ENCODE measurements around the gene ASTN1.

The ASTN1 gene

DNA sequence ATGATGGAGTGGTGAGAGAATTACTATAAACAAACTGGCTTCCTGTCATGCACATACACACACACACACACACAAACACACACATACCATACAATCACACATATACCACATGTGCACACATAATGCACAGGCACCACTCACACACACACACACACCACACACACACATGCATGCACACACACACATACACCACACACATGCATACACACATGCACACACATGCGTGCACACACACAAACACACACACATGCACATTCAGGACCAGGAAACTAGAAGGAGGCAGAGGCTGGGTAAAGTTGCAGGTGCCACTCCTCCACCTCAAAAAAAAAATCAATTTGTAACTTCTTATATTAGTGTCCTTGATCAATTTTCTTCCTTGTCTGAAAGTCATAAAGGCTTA lies 153.0 kb downstream of the ASTN1 start:
- no peak overlapping the region for H3K27ac ChIP-seq (ENCODE audit: low read depth, low read length, severe bottlenecking)
- WGBS, 2 experiments (ENCODE audit: insufficient coverage in 2 of 2) = no CpG with 5 or more reads among the region's 1 CpG

DNA sequence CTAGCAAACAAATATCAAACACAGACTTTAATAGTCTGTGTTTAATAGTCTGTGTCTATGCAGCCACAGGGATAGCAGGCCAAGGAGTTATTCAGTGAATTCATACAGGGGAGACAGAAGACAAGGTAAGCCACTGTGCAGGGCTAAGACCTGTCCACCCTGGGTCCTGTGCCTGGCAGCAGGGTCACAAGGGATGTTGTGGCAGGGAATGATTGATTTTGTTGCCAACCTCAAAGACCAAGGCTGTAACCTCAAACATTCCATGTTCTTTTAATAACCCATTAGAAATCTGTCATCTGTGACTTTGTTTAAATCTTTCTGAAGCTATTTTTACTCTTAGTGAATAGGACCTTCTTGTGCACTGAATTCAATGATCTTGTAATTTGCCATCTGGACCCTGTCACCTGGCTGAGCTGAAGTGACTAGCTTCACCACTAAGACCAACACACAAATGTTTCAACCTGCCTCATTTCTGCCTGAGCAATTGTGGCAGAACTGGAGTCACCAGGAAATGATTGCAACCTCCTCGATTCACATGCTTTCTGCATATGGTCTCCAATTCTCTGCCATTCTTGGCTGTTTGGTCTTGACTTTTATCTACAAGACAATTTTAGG lies 154.2 kb downstream of the ASTN1 start:
- no peaks in the 10 kb centered on the region for H3K9me3 ChIP-seq (ENCODE audit: control insufficient read depth, low read length)
- no peaks in the 10 kb centered on the region for H3K4me1 ChIP-seq (ENCODE audit: control insufficient read depth, insufficient read depth, low read length, poor library complexity, severe bottlenecking)
- H3K4me3 ChIP-seq (ENCODE audit: extremely low read depth, insufficient read depth, low read length, poor library complexity, severe bottlenecking) = no peak overlapping the region
- no peak overlapping the region for H3K27ac ChIP-seq (ENCODE audit: low read depth, low read length, severe bottlenecking)
- WGBS, 2 experiments (ENCODE audit: insufficient coverage in 2 of 2) = 80% methylated on average over 1 of the region's 1 CpG; no CpG with 5 or more reads in 1 of the 2 experiments
- no peaks in the 10 kb centered on the region for H3K36me3 ChIP-seq (ENCODE audit: control insufficient read depth, insufficient read depth, low read length)

More for the DNA sequence above, 153.0 kb downstream of the ASTN1 start:
- Histone ChIP-seq H3K4me3 (ENCODE audit: extremely low read depth, insufficient read depth, low read length, poor library complexity, severe bottlenecking) (no peak overlapping the region), H3K36me3 (ENCODE audit: control insufficient read depth, insufficient read depth, low read length) (no peaks in the 10 kb centered on the region), H3K9me3 (ENCODE audit: control insufficient read depth, low read length) (no peaks in the 10 kb centered on the region), H3K4me1 (ENCODE audit: control insufficient read depth, insufficient read depth, low read length, poor library complexity, severe bottlenecking) (no peaks in the 10 kb centered on the region)

DNA sequence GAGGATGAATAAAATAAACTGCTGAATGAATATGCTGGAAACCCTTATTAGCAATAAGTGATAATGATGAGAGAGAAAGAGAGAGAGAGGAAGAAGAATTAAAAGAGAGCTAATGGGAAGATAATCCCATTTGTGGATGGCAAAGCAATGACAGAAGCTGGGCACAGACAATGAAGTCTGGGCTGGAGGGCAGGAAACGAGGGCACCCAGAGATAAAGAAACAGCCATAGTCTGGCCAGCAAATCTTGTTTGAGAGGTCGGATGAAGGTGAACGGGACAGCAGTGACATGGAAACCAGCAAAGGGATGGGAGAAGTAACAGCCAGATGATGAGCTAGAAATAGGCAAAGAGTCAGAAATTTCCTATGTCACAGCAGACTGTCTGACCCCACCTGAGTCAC lies 155.9 kb downstream of the ASTN1 start:
- H3K36me3 ChIP-seq (ENCODE audit: control insufficient read depth, insufficient read depth, low read length) = no peaks in the 10 kb centered on the region
- no peak overlapping the region for H3K27ac ChIP-seq (ENCODE audit: low read depth, low read length, severe bottlenecking)
- 93 to 94% methylated on average over 3 of the region's 3 CpGs for WGBS, 2 experiments (ENCODE audit: insufficient coverage in 2 of 2)
- no peak overlapping the region for H3K4me3 ChIP-seq (ENCODE audit: extremely low read depth, insufficient read depth, low read length, poor library complexity, severe bottlenecking)
- H3K4me1 ChIP-seq (ENCODE audit: control insufficient read depth, insufficient read depth, low read length, poor library complexity, severe bottlenecking) = no peaks in the 10 kb centered on the region
- H3K9me3 ChIP-seq (ENCODE audit: control insufficient read depth, low read length) = no peaks in the 10 kb centered on the region

DNA sequence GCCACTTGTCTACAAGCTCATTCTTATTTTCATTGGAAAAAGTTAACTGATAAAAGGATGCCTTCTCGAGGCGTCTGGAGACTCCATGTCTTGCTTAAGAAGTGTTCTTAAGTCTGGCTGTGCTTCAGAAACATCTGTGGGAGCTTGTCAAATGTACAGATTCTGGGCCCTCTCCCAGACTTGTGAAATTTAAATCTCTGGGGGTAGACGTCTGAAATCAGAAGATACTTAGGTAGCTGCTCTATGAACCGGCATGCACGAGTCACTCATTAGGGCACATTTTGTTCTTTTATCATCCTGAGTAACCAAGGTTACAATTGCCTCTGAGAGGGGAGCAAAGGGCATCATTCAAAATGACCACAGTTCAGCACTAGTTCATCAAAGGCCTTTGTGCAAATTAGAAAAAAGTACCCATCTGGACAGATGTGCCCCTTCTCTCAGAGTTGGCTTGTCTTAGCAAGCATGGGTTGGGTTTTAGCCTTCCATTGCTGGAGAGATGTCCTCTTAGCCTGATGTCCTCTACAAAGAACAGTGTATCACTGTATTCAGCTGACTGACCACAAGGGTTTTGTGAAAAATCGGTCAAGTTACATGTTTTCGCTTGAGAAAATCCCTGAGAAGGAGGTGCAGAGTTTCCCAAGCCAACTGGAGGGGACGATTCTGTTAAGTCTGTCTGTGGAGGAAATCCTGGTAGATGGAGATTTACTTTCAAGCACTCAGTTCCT lies 156.9 kb downstream of the ASTN1 start:
- 77 to 79% methylated on average over 8 of the region's 8 CpGs for WGBS, 2 experiments (ENCODE audit: insufficient coverage in 2 of 2)
- no peak overlapping the region for H3K4me3 ChIP-seq (ENCODE audit: extremely low read depth, insufficient read depth, low read length, poor library complexity, severe bottlenecking)
- no peaks in the 10 kb centered on the region for H3K4me1 ChIP-seq (ENCODE audit: control insufficient read depth, insufficient read depth, low read length, poor library complexity, severe bottlenecking)

DNA sequence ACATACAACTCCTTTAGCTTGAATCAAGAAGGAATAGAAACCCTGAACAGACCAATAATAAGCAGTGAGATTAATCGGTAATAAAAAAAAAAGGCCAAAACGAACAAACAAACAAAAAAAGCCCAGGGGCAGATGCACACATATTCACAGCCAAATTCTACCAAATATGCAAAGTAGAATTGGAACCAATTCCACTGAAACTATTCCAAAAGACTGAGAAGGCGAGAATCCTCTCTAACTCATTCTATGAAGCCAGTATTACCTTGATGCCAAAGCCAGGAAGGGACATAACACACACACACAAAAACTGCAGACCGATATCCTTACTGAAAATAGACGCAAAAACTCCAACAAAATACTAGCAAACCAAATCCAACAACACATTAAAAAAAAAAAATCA lies 161.6 kb downstream of the ASTN1 start:
- Histone ChIP-seq H3K27ac (ENCODE audit: low read depth, low read length, severe bottlenecking) (no peak overlapping the region), H3K4me1 (ENCODE audit: control insufficient read depth, insufficient read depth, low read length, poor library complexity, severe bottlenecking) (no peaks in the 10 kb centered on the region), H3K4me3 (ENCODE audit: extremely low read depth, insufficient read depth, low read length, poor library complexity, severe bottlenecking) (no peak overlapping the region), H3K9me3 (ENCODE audit: control insufficient read depth, low read length) (no peaks in the 10 kb centered on the region), H3K36me3 (ENCODE audit: control insufficient read depth, insufficient read depth, low read length) (no peaks in the 10 kb centered on the region)
- 36 to 83% methylated on average over 1 to 2 of the region's 5 CpGs for WGBS, 2 experiments (ENCODE audit: insufficient coverage in 2 of 2)

More for the DNA sequence above, 156.9 kb downstream of the ASTN1 start:
- Histone ChIP-seq H3K27ac (ENCODE audit: low read depth, low read length, severe bottlenecking) (no peak overlapping the region), H3K36me3 (ENCODE audit: control insufficient read depth, insufficient read depth, low read length) (no peaks in the 10 kb centered on the region), H3K9me3 (ENCODE audit: control insufficient read depth, low read length) (no peaks in the 10 kb centered on the region)

DNA sequence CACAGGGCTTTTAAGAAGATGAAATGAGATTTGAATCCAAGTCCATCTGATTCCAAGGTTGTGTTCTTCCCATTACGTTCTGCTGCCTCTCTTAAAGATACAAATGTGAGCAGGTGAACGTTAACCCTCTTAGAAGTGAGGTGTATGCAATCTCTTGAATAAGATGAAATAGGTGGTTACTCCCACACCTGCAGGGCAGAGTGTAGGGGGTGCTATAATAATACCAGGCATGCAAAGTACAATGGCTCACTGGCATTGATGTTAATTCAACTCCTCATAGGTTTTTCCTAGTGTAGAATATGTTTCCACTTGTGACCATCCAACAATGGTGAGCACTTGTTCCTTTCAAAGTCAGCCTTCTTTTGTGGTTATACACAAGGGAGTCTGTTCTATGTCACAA lies 163.0 kb downstream of the ASTN1 start:
- Histone ChIP-seq H3K4me1 (ENCODE audit: control insufficient read depth, insufficient read depth, low read length, poor library complexity, severe bottlenecking) (no peaks in the 10 kb centered on the region), H3K9me3 (ENCODE audit: control insufficient read depth, low read length) (no peaks in the 10 kb centered on the region)
- 73 to 100% methylated on average over 2 of the region's 2 CpGs for WGBS, 2 experiments (ENCODE audit: insufficient coverage in 2 of 2)

DNA sequence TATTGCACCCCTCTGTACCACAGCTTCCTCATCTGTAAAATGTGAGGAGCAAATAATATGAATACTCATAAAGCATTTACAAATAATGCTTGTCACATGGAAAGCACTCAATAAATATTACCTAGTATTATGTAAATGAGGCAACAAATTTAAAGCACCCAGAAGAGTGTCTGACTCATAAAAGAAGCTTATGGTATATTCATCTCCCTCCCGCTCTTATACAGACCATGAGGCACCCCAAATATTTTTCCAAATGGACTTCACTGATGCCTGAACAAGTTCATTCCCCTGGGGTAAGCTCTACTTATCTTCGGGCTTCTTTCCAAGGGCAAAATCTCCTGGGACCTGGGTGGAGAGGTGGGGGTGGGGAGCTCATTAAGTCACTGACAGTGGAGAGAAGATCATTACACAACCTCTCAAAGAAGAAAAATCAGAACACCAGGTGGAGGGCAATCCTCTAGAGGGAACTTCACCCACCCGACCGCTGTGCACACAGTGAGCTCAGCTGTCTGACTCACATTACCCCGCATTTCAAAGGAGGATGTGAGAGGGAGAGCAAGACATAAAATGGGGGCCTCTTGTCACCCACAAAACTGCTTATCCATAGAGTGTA lies 166.2 kb downstream of the ASTN1 start:
- Histone ChIP-seq H3K4me1 (ENCODE audit: control insufficient read depth, insufficient read depth, low read length, poor library complexity, severe bottlenecking) (peaks cover 4% of the 10 kb centered on the region), H3K9me3 (ENCODE audit: control insufficient read depth, low read length) (no peaks in the 10 kb centered on the region), H3K36me3 (ENCODE audit: control insufficient read depth, insufficient read depth, low read length) (no peaks in the 10 kb centered on the region), H3K4me3 (ENCODE audit: extremely low read depth, insufficient read depth, low read length, poor library complexity, severe bottlenecking) (no peak overlapping the region), H3K27ac (ENCODE audit: low read depth, low read length, severe bottlenecking) (no peak overlapping the region)
- WGBS, 2 experiments (ENCODE audit: insufficient coverage in 2 of 2) = 63 to 100% methylated on average over 1 of the region's 5 CpGs

More for the DNA sequence above, 163.0 kb downstream of the ASTN1 start:
- H3K27ac ChIP-seq (ENCODE audit: low read depth, low read length, severe bottlenecking) = no peak overlapping the region
- H3K4me3 ChIP-seq (ENCODE audit: extremely low read depth, insufficient read depth, low read length, poor library complexity, severe bottlenecking) = no peak overlapping the region
- no peaks in the 10 kb centered on the region for H3K36me3 ChIP-seq (ENCODE audit: control insufficient read depth, insufficient read depth, low read length)

DNA sequence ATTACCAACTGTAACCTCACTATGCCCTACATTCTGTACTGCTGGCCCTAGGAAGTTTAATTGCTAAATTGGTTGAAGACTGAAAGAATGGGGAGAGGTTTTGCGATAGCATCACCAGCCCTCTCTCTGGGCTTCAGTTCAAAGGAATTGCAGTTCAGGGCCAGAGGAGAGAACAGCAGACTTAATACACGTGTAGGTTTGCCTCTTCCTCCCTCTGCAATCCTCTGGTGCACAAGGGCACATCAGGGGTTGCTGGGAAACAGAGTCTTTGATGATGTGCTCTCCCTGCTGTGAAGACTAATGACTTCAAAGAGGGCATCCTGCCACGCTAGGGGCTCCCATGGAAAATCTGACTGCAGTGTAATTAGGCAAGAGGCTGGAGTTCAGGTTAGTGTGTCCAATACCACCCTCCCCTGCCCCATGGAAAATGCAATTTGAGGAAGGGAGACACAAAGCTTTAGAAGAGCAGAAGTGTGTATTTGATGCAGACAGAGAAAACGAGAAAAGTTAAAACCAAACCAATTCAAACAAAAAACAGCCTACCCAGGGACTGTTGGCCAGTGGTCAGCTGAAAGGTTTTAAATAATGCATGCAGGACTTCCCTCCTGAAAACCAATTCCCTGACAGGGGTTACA lies 167.9 kb downstream of the ASTN1 start:
- H3K4me1 ChIP-seq (ENCODE audit: control insufficient read depth, insufficient read depth, low read length, poor library complexity, severe bottlenecking) = peaks cover 4% of the 10 kb centered on the region
- no peaks in the 10 kb centered on the region for H3K36me3 ChIP-seq (ENCODE audit: control insufficient read depth, insufficient read depth, low read length)
- H3K9me3 ChIP-seq (ENCODE audit: control insufficient read depth, low read length) = no peaks in the 10 kb centered on the region
- H3K27ac ChIP-seq (ENCODE audit: low read depth, low read length, severe bottlenecking) = peak overlapping the region; percentile 62
- WGBS, 2 experiments (ENCODE audit: insufficient coverage in 2 of 2) = 0 to 25% methylated on average over 2 of the region's 4 CpGs
- H3K4me3 ChIP-seq (ENCODE audit: extremely low read depth, insufficient read depth, low read length, poor library complexity, severe bottlenecking) = no peak overlapping the region

DNA sequence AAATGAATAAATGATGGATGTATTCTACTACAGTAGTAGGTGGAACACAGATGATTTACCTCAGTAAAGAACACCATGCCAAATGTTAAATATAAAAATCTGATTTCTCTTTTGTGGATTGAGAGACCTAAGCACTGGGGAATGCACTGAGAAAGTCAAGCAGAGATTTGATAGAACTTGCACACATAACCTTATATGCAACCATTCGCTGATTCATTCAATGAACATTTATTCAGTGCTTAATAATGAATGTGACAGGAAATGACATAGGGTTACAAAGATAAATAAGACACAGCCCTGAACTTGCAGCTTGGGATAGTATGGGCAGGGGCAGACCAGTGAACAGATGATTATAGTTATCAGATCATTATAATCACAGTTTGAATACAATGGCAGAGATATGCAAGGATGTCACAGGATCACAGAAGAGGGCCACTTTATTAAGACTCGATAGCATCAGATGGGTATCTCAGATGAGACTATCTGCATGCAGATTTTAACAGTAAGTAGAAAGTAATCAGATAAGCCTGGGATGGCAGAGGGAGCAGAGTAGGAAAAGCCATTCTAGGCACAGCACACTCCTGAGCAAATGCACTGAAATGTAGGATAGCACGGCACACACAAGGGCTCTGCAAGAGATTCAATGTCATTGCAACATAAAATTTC lies 169.4 kb downstream of the ASTN1 start:
- Histone ChIP-seq H3K4me3 (ENCODE audit: extremely low read depth, insufficient read depth, low read length, poor library complexity, severe bottlenecking) (no peak overlapping the region), H3K27ac (ENCODE audit: low read depth, low read length, severe bottlenecking) (no peak overlapping the region), H3K36me3 (ENCODE audit: control insufficient read depth, insufficient read depth, low read length) (no peaks in the 10 kb centered on the region), H3K4me1 (ENCODE audit: control insufficient read depth, insufficient read depth, low read length, poor library complexity, severe bottlenecking) (peaks cover 4% of the 10 kb centered on the region), H3K9me3 (ENCODE audit: control insufficient read depth, low read length) (no peaks in the 10 kb centered on the region)
- WGBS, 2 experiments (ENCODE audit: insufficient coverage in 2 of 2) = 91 to 100% methylated on average over 2 of the region's 3 CpGs

DNA sequence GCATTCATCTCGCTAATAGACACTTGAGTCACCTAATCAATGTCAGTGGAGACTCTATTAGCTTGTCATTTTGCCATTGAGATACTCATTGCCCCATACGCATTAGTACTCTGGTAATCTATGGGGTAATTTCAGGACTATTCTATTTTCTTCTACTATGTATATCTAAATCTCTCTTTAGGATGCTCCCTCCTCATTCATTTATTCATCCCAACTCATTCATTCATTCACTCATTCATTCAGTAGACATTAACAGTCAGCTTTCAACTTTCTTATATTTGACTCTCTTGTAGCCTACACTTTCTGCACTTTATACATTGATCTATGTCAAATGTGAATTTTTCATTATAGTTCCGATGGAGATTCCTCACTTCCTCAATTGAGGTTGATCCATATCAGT lies 170.9 kb downstream of the ASTN1 start:
- WGBS, 2 experiments (ENCODE audit: insufficient coverage in 2 of 2) = 100% methylated on average over 1 of the region's 3 CpGs
- Histone ChIP-seq H3K4me1 (ENCODE audit: control insufficient read depth, insufficient read depth, low read length, poor library complexity, severe bottlenecking) (peaks cover 4% of the 10 kb centered on the region), H3K36me3 (ENCODE audit: control insufficient read depth, insufficient read depth, low read length) (no peaks in the 10 kb centered on the region), H3K4me3 (ENCODE audit: extremely low read depth, insufficient read depth, low read length, poor library complexity, severe bottlenecking) (no peak overlapping the region), H3K27ac (ENCODE audit: low read depth, low read length, severe bottlenecking) (no peak overlapping the region), H3K9me3 (ENCODE audit: control insufficient read depth, low read length) (no peaks in the 10 kb centered on the region)

All from mesodermal cell (in vitro differentiated cells).